Neuronal stem cell (in vitro differentiated cells): ENCODE data around the gene TFEB.

Experiments used
- DNase-seq: peaks from one replicate; pipeline ENCODE4 v3.0.0-alpha.2; 2013; ENCODE audit warnings: low spot score
- H2AFZ ChIP-seq: one replicate; pipeline ENCODE4 v1.6.1; 2013; ENCODE audit warnings: mild to moderate bottlenecking, low read length, inconsistent platforms
- H2AK5ac ChIP-seq: 2 replicates; pipeline ENCODE4 v1.6.1; 2013; ENCODE audit warnings: low read depth, mild to moderate bottlenecking, inconsistent platforms, low read length, moderate library complexity, mixed read lengths
- H2BK120ac ChIP-seq: 2 replicates; pipeline ENCODE4 v1.6.1; 2013; ENCODE audit warnings: low read depth, mild to moderate bottlenecking, inconsistent platforms, low read length, moderate library complexity, mixed read lengths
- H2BK12ac ChIP-seq: one replicate; pipeline ENCODE4 v1.6.1; 2013; ENCODE audit warnings: low read length, inconsistent platforms
- H2BK15ac ChIP-seq: 2 replicates; pipeline ENCODE4 v1.6.1; 2013; ENCODE audit warnings: mild to moderate bottlenecking, low read length, inconsistent platforms, mixed read lengths
- H2BK5ac ChIP-seq: one replicate; pipeline ENCODE4 v1.6.1; 2013; ENCODE audit warnings: inconsistent platforms, mild to moderate bottlenecking, low read length, moderate library complexity
- H3K14ac ChIP-seq: one replicate; pipeline ENCODE4 v1.6.1; 2013; ENCODE audit warnings: low read length, inconsistent platforms
- H3K18ac ChIP-seq: 2 replicates; pipeline ENCODE4 v1.6.1; 2013; ENCODE audit warnings: low read length, inconsistent platforms
- H3K23ac ChIP-seq: 2 replicates; pipeline ENCODE4 v1.6.1; 2013; ENCODE audit warnings: low read depth, mild to moderate bottlenecking, mixed read lengths, low read length, inconsistent platforms; ENCODE audit not compliant: poor library complexity
- H3K27ac ChIP-seq: replicated peaks from 3 replicates; pipeline ENCODE4 v1.5.1; 2013; ENCODE audit warnings: low read length, inconsistent platforms
- H3K27me3 ChIP-seq, 3 experiments: 2 replicates each; pipeline ENCODE4 v1.6.1; 2013; ENCODE audit warnings: low read length in 3 of 3, mild to moderate bottlenecking in 2 of 3, inconsistent platforms in 1 of 3, low read depth in 1 of 3, mixed read lengths in 1 of 3, moderate library complexity in 1 of 3; ENCODE audit not compliant: control insufficient read depth in 3 of 3, insufficient read depth in 3 of 3
- H3K36me3 ChIP-seq, 2 donors: replicated peaks in 1 of 2; 2 replicates each; pipeline ENCODE4 v1.6.1; 2013; ENCODE audit warnings: low read length in 2 of 2; ENCODE audit not compliant: control insufficient read depth in 2 of 2, insufficient read depth in 2 of 2
- H3K4ac ChIP-seq: 2 replicates; pipeline ENCODE4 v1.6.1; 2013; ENCODE audit warnings: inconsistent platforms, mild to moderate bottlenecking, low read length, moderate library complexity
- H3K4me1 ChIP-seq, 2 donors: 1 replicate in 1 of 2; 2 replicates in 1 of 2; pipeline ENCODE4 v1.6.1; 2013; ENCODE audit warnings: low read length in 2 of 2, low read depth in 1 of 2; ENCODE audit not compliant: control insufficient read depth in 2 of 2, insufficient read depth in 1 of 2
- H3K4me2 ChIP-seq: one replicate; pipeline ENCODE4 v1.6.1; 2013; ENCODE audit warnings: mild to moderate bottlenecking, low read length, inconsistent platforms; ENCODE audit not compliant: insufficient read depth, poor library complexity, severe bottlenecking
- H3K4me3 ChIP-seq, 2 donors: 2 replicates each; pipeline ENCODE4 v1.5.1; 2013; ENCODE audit warnings: low read length in 2 of 2, mild to moderate bottlenecking in 2 of 2, inconsistent platforms in 1 of 2, moderate library complexity in 1 of 2
- H3K79me1 ChIP-seq: one replicate; pipeline ENCODE4 v1.6.1; 2013; ENCODE audit warnings: low read depth, mild to moderate bottlenecking, inconsistent platforms, low read length, moderate library complexity
- H3K9ac ChIP-seq: one replicate; pipeline ENCODE4 v1.6.1; 2013; ENCODE audit warnings: mild to moderate bottlenecking, low read depth, low read length, inconsistent platforms; ENCODE audit not compliant: poor library complexity
- H3K9me3 ChIP-seq, 2 donors: replicated peaks in 1 of 2; 2 replicates each; pipeline versions ENCODE3 to v1.6.1; 2013; ENCODE audit warnings: low read length in 2 of 2, mild to moderate bottlenecking in 2 of 2, inconsistent platforms in 1 of 2, low read depth in 1 of 2, mixed read lengths in 1 of 2, moderate library complexity in 1 of 2; ENCODE audit not compliant: control insufficient read depth in 2 of 2, insufficient read depth in 1 of 2
- H4K8ac ChIP-seq: one replicate; pipeline ENCODE4 v1.6.1; 2013; ENCODE audit warnings: low read depth, mild to moderate bottlenecking, inconsistent platforms, low read length, moderate library complexity
- H4K91ac ChIP-seq: one replicate; pipeline ENCODE4 v1.6.1; 2013; ENCODE audit warnings: low read length, low read depth, mild to moderate bottlenecking, inconsistent platforms; ENCODE audit not compliant: poor library complexity
- WGBS, 2 donors: extraction: QIAGEN DNeasy Blood & Tissue Kit; methylation state at CpG; one replicate each; pipeline ENCODE4 v1.1.7; 2013; ENCODE audit warnings: missing lambda C conversion rate in 2 of 2, mixed read lengths in 1 of 2; ENCODE audit not compliant: insufficient read length in 2 of 2, insufficient replicate concordance in 1 of 2; ENCODE audit errors: extremely low coverage in 2 of 2; 5-methylcytosine and 5-hydroxymethylcytosine counted together

TFEB gene

DNA sequence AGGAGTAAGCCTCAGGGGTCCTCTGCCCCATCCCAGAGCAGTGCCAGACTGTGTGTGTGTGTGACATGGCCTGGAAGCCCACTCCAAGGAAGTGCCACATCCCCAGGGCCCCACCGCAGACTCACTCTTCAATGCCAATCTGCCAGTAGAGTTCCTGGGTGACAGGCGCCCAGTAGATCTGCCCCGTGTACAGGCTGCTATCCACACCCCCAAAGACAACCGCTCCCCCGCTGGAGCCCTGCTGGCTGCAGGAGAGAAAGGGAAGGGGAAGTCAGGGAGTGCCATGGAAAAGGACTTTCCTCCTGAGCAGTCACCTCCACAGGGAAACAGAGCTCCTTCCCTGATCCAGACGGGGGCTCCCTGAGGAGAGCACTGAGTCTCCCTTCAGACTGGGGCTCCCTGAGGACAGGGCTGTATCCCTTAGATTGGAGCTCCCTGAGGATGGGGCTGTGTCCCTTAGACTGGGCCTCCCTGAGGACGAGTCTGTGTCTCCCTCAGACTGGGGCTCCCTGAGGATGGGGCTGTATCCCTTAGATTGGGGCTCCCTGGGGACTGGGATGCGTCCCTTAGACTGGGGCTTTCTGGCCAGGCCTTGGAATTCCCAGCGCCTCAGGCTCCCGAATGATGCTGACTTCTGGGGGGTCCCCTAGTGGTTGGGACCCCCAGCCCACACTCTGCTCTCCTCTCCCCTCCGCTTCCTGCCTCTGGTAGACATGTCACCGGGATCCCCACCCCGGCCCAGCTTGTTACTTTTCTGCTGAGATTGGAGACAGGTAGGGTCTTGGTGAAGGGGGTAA lies 5.2 kb upstream of the TFEB start:
- H2AFZ ChIP-seq: no peak overlapping the region
- H3K4me2 ChIP-seq: no peak overlapping the region
- no CpG with 5 or more reads among the region's 13 CpGs for WGBS, 2 donors
- no peaks in the 10 kb centered on the region for H3K79me1 ChIP-seq
- no peak overlapping the region for H4K91ac ChIP-seq
- H2AK5ac ChIP-seq: peak overlapping the region; percentile 64
- H3K4ac ChIP-seq: no peak overlapping the region
- no peak overlapping the region for H2BK120ac ChIP-seq
- H3K4me3 ChIP-seq: no peak overlapping the region
- no peak for DNase-seq
- H3K36me3 ChIP-seq: no peaks in the 10 kb centered on the region
- H2BK12ac ChIP-seq: no peak overlapping the region
- no peak overlapping the region for H3K23ac ChIP-seq
- H2BK5ac ChIP-seq: no peak overlapping the region
- H3K27ac ChIP-seq: no peak overlapping the region
- H3K9me3 ChIP-seq: no peaks in the 10 kb centered on the region
- peak overlapping the region; percentile 49 for H3K18ac ChIP-seq
- H3K27me3 ChIP-seq: peaks cover 0 to 27% (median 0%) of the 10 kb centered on the region in 3 experiments
- H4K8ac ChIP-seq: no peak overlapping the region
- H2BK15ac ChIP-seq: peak overlapping the region; percentile 26
- peak overlapping the region; percentile 1 for H3K9ac ChIP-seq
- peaks cover 5 to 13% of the 10 kb centered on the region in 2 donors for H3K4me1 ChIP-seq
- H3K14ac ChIP-seq: peak overlapping the region; percentile 22

DNA sequence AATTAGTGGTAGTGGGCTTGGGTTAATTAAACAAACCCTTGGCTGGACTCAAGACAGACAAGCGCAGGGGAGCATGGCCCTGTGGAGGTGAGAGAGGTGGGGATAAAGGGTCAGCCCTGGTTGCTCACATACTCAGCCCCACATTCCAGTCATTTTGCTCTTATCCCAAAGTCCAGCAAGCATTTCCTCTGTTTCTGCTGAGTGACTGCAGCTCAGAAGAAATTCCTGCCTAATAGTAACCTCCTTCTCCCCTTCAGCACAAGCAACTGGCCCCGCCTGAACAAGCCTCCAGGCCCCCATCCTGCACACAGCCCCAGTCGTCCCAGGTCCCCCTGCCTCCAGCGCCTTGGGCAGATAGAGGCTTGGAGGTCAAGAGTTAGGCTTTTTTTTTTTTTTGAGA lies 3.6 kb upstream of the TFEB start:
- no peak for DNase-seq
- no peak overlapping the region for H3K23ac ChIP-seq
- no peaks in the 10 kb centered on the region for H3K36me3 ChIP-seq
- H2AFZ ChIP-seq: no peak overlapping the region
- peaks cover 0 to 24% (median 8%) of the 10 kb centered on the region in 3 experiments for H3K27me3 ChIP-seq
- no peak overlapping the region for H3K14ac ChIP-seq
- H3K4me3 ChIP-seq: no peak overlapping the region
- peaks cover 5 to 13% of the 10 kb centered on the region in 2 donors for H3K4me1 ChIP-seq
- no peak overlapping the region for H4K8ac ChIP-seq
- no peak overlapping the region for H2BK15ac ChIP-seq
- no peak overlapping the region for H2BK120ac ChIP-seq
- H2BK12ac ChIP-seq: no peak overlapping the region
- no CpG with 5 or more reads among the region's 4 CpGs for WGBS, 2 donors
- no peak overlapping the region for H3K9ac ChIP-seq
- H4K91ac ChIP-seq: no peak overlapping the region
- no peaks in the 10 kb centered on the region for H3K79me1 ChIP-seq
- no peak overlapping the region for H2BK5ac ChIP-seq
- no peak overlapping the region for H3K4ac ChIP-seq
- H2AK5ac ChIP-seq: no peak overlapping the region
- H3K18ac ChIP-seq: peak overlapping the region; percentile 7
- H3K9me3 ChIP-seq: no peaks in the 10 kb centered on the region
- H3K27ac ChIP-seq: peak overlapping the region; percentile 15
- H3K4me2 ChIP-seq: no peak overlapping the region

- Histone ChIP-seq H4K8ac (no peak overlapping the region), H2BK5ac (no peak overlapping the region), H2AK5ac (peak overlapping the region; percentile 53), H2AFZ (no peak overlapping the region), H2BK15ac (no peak overlapping the region), H3K9ac (no peak overlapping the region), H3K36me3 (no peaks in the 10 kb centered on the region), H3K4me2 (no peak overlapping the region), H3K14ac (no peak overlapping the region), H2BK120ac (no peak overlapping the region), H3K4ac (no peak overlapping the region), H4K91ac (no peak overlapping the region), H3K18ac (peak overlapping the region; percentile 46), H3K79me1 (no peaks in the 10 kb centered on the region), H3K9me3 (no peaks in the 10 kb centered on the region), H3K27ac (no peak overlapping the region), H2BK12ac (peak overlapping the region; percentile 60), H3K4me3 (no peak overlapping the region), H3K4me1 (peaks cover 9 to 23% of the 10 kb centered on the region in 2 donors), H3K23ac (no peak overlapping the region), H3K27me3 (peaks cover 0 to 30% (median 19%) of the 10 kb centered on the region in 3 experiments)
- no peak for DNase-seq
- no CpG with 5 or more reads among the region's 6 CpGs for WGBS, 2 donors
Measured at GRCh38 chr6:41737591-41738130, 2.3 kb upstream of the TFEB start.

- H4K91ac ChIP-seq: no peak overlapping the region
- no peak overlapping the region for H3K27ac ChIP-seq
- no peak overlapping the region for H2BK15ac ChIP-seq
- H3K4me2 ChIP-seq: no peak overlapping the region
- H3K4me3 ChIP-seq: no peak overlapping the region
- peaks cover 0 to 33% (median 22%) of the 10 kb centered on the region in 3 experiments for H3K27me3 ChIP-seq
- H3K9me3 ChIP-seq: no peaks in the 10 kb centered on the region
- peak overlapping the region; percentile 34 for H3K18ac ChIP-seq
- H3K9ac ChIP-seq: no peak overlapping the region
- peak overlapping the region; percentile 90 for H2AFZ ChIP-seq
- WGBS, 2 donors: no CpG with 5 or more reads among the region's 13 CpGs
- H3K14ac ChIP-seq: no peak overlapping the region
- H4K8ac ChIP-seq: no peak overlapping the region
- H2BK12ac ChIP-seq: peak overlapping the region; percentile 8
- no peaks in the 10 kb centered on the region for H3K36me3 ChIP-seq
- H3K4ac ChIP-seq: no peak overlapping the region
- H2AK5ac ChIP-seq: no peak overlapping the region
- H2BK5ac ChIP-seq: no peak overlapping the region
- no peak overlapping the region for H3K23ac ChIP-seq
- H3K79me1 ChIP-seq: no peaks in the 10 kb centered on the region
- no peak overlapping the region for H2BK120ac ChIP-seq
- DNase-seq: no peak
- peaks cover 11 to 26% of the 10 kb centered on the region in 2 donors for H3K4me1 ChIP-seq
Measured at GRCh38 chr6:41736800-41737555, 1.6 kb upstream of the TFEB start.
